Keratinocyte (primary cell): ENCODE measurements around the gene SH3GLB1. TPM values are rescaled to one million over a fixed set of nuclear protein-coding genes. Genes with fewer than 3 reads are reported as not detected.

Experiments used
- DNase-seq: peaks from one replicate; pipeline ENCODE4 v3.0.0-alpha.2; 2011; ENCODE audit warnings: low read depth, missing footprints, low spot score
- FAIRE-seq: peaks from 2 replicates; lab custom pipeline; 2011; peaks lifted over from hg19 to GRCh38; lab: Jason Lieb, UNC
- H2AFZ ChIP-seq: 2 replicates; pipeline ENCODE4 v1.6.0; 2012; ENCODE audit warnings: low read length, control low read depth, inconsistent platforms; ENCODE audit not compliant: control insufficient read depth
- H3K27ac ChIP-seq: 2 replicates; pipeline ENCODE4 v1.5.1; 2011; ENCODE audit warnings: low read length; ENCODE audit not compliant: control insufficient read depth, insufficient read depth
- H3K27me3 ChIP-seq: 3 replicates; pipeline ENCODE4 v1.6.0; 2011; ENCODE audit warnings: low read length; ENCODE audit not compliant: control insufficient read depth, insufficient read depth; ENCODE audit errors: extremely low read depth
- H3K36me3 ChIP-seq, 2 experiments: 2 replicates in 1 of 2; 3 replicates in 1 of 2; pipeline ENCODE4 v1.5.1; 2011; ENCODE audit warnings: low read length in 2 of 2, mild to moderate bottlenecking in 1 of 2; ENCODE audit not compliant: control insufficient read depth in 2 of 2, insufficient read depth in 2 of 2; ENCODE audit errors: extremely low read depth in 1 of 2
- H3K4me1 ChIP-seq: 3 replicates; pipeline ENCODE4 v1.5.1; 2011; ENCODE audit warnings: low read length; ENCODE audit not compliant: control insufficient read depth, insufficient read depth; ENCODE audit errors: extremely low read depth
- H3K4me2 ChIP-seq: 3 replicates; pipeline ENCODE4 v1.6.0; 2011; ENCODE audit warnings: low read depth, low read length; ENCODE audit not compliant: control insufficient read depth, insufficient read depth; ENCODE audit errors: extremely low read depth
- H3K4me3 ChIP-seq, 3 experiments: fragments of 200-600 bp in 1 of 3; sonication (generic) in 1 of 3; 2 replicates in 2 of 3; 3 replicates in 1 of 3; pipeline ENCODE4 v1.5.1; 2011 to 2016; ENCODE audit warnings: low read length in 3 of 3, mild to moderate bottlenecking in 3 of 3, control low read depth in 2 of 3, inconsistent platforms in 1 of 3, low read depth in 1 of 3, mixed read lengths in 1 of 3, mixed run types in 1 of 3, moderate library complexity in 1 of 3; ENCODE audit not compliant: control insufficient read depth in 2 of 3, insufficient read depth in 2 of 3; ENCODE audit errors: extremely low read depth in 1 of 3
- H3K79me2 ChIP-seq: 2 replicates; pipeline ENCODE4 v1.6.0; 2012; ENCODE audit warnings: low read length; ENCODE audit not compliant: control insufficient read depth, insufficient read depth
- H3K9ac ChIP-seq: 3 replicates; pipeline ENCODE4 v1.6.0; 2011; ENCODE audit warnings: low read length; ENCODE audit not compliant: control insufficient read depth, insufficient read depth; ENCODE audit errors: extremely low read depth
- H3K9me1 ChIP-seq: 3 replicates; pipeline ENCODE4 v1.6.0; 2011; ENCODE audit warnings: low read length; ENCODE audit not compliant: control insufficient read depth, insufficient read depth; ENCODE audit errors: extremely low read depth
- H3K9me3 ChIP-seq: 2 replicates; pipeline ENCODE4 v1.5.1; 2012; ENCODE audit warnings: low read depth, low read length; ENCODE audit not compliant: control insufficient read depth
- H4K20me1 ChIP-seq: 3 replicates; pipeline ENCODE4 v1.6.0; 2011; ENCODE audit warnings: low read length; ENCODE audit not compliant: control insufficient read depth, insufficient read depth; ENCODE audit errors: extremely low read depth
- EZH2 ChIP-seq: IDR thresholded peaks from one replicate; pipeline ENCODE4 v1.6.1; 2012; ENCODE audit warnings: inconsistent platforms, mild to moderate bottlenecking, low read length, moderate library complexity
- dilution Hi-C: fragments of 300-500 bp; cut with MboI; formaldehyde crosslinking; loops from one replicate; pipeline ENCODE4 v1.7.0; 2020; ENCODE audit warnings: low sequenced_read_pairs; ENCODE audit not compliant: extremely low pct_ligation_motif_present
- polyA plus RNA-seq, 5 experiments: library from polyadenylated mRNA; depleted of rRNA in 3 of 5; stranded (reverse) in 3 of 5; stranded (forward) in 1 of 5; unstranded in 1 of 5; fragments of >200 nt; gene quantifications; 1 replicate in 1 of 5; 2 replicates in 3 of 5; 3 replicates in 1 of 5; pipeline versions ENCODE4 v1.2.1 to v1.2.3, GENCODE V29; 2011 to 2012; ENCODE audit warnings: missing spikeins in 2 of 5, low read depth in 1 of 5, low replicate concordance in 1 of 5
- TF ChIP-seq, protein P1 (sequence below), 3 experiments: IDR thresholded peaks in 1 of 3; conservative IDR thresholded peaks in 1 of 3; optimal IDR thresholded peaks in 1 of 3; 2 replicates in 2 of 3; 3 replicates in 1 of 3; pipeline versions ENCODE3 to v1.5.1; 2011; ENCODE audit warnings: low read length in 3 of 3, mild to moderate bottlenecking in 3 of 3, moderate library complexity in 2 of 3, control low read depth in 1 of 3, inconsistent platforms in 1 of 3; ENCODE audit not compliant: insufficient read depth in 2 of 3; ENCODE audit errors: extremely low read depth in 1 of 3

SH3GLB1 gene
- polyA plus RNA-seq, 1 donor (not counting 4 experiments of a cell fraction or from before 2014, with no cell fraction given): 77.1 TPM

DNA sequence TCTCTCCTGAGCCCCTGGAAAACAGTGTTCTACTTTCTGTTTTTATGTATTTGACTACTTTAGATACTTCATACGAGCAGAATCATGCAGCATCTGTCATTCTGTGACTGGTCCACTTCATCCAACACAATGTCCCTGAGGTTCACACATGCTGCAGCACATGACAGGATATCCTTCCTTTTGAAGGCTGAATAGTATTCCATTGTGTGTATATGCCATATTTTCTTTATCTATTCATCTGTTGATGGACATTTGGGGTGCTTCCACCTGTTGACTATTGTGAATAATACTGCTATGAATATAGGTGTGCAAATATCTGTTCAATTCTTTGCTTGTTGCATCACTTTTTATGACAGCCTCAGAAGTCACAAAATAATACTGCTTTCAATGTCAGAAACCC lies 55.8 kb downstream of the SH3GLB1 start:
- no peaks in the 10 kb centered on the region for H3K9me1 ChIP-seq
- FAIRE-seq (no peak), DNase-seq (no peak)
- TF ChIP-seq, protein P1, sequence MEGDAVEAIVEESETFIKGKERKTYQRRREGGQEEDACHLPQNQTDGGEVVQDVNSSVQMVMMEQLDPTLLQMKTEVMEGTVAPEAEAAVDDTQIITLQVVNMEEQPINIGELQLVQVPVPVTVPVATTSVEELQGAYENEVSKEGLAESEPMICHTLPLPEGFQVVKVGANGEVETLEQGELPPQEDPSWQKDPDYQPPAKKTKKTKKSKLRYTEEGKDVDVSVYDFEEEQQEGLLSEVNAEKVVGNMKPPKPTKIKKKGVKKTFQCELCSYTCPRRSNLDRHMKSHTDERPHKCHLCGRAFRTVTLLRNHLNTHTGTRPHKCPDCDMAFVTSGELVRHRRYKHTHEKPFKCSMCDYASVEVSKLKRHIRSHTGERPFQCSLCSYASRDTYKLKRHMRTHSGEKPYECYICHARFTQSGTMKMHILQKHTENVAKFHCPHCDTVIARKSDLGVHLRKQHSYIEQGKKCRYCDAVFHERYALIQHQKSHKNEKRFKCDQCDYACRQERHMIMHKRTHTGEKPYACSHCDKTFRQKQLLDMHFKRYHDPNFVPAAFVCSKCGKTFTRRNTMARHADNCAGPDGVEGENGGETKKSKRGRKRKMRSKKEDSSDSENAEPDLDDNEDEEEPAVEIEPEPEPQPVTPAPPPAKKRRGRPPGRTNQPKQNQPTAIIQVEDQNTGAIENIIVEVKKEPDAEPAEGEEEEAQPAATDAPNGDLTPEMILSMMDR (optimal IDR thresholded peaks at IDR 0.05 in 1 of 3, IDR thresholded peaks at IDR 0.05 in 1 of 3, conservative IDR thresholded peaks at IDR 0.05 in 1 of 3; ENCODE audit: extremely low read depth in 1 of 3, insufficient read depth in 2 of 3, low read length in 3 of 3): no peak
- TF ChIP-seq EZH2: no peak
- H3K4me1 ChIP-seq: no peaks in the 10 kb centered on the region
- no peak overlapping the region for H3K9ac ChIP-seq
- no peak overlapping the region for H2AFZ ChIP-seq
- no peaks in the 10 kb centered on the region for H3K79me2 ChIP-seq
- no peak overlapping the region for H3K4me2 ChIP-seq
- no peaks in the 10 kb centered on the region for H3K9me3 ChIP-seq
- H4K20me1 ChIP-seq: no peaks in the 10 kb centered on the region
- dilution Hi-C loops: no loop called here
- H3K27ac ChIP-seq: no peak overlapping the region
- no peaks in the 10 kb centered on the region for H3K36me3 ChIP-seq
- no peak overlapping the region for H3K4me3 ChIP-seq
- H3K27me3 ChIP-seq: no peaks in the 10 kb centered on the region

- DNase-seq (no peak), FAIRE-seq (no peak)
- no peaks in the 10 kb centered on the region for H3K27me3 ChIP-seq
- H3K4me1 ChIP-seq: no peaks in the 10 kb centered on the region
- no peaks in the 10 kb centered on the region for H3K36me3 ChIP-seq
- H3K79me2 ChIP-seq: no peaks in the 10 kb centered on the region
- no peak overlapping the region for H2AFZ ChIP-seq
- H3K4me2 ChIP-seq: no peak overlapping the region
- dilution Hi-C loops: no loop called here
- H3K9ac ChIP-seq: no peak overlapping the region
- TF ChIP-seq, protein P1 (optimal IDR thresholded peaks at IDR 0.05 in 1 of 3, IDR thresholded peaks at IDR 0.05 in 1 of 3, conservative IDR thresholded peaks at IDR 0.05 in 1 of 3; ENCODE audit: extremely low read depth in 1 of 3, insufficient read depth in 2 of 3, low read length in 3 of 3): no peak
- TF ChIP-seq EZH2: no peak
- H3K27ac ChIP-seq: no peak overlapping the region
- H4K20me1 ChIP-seq: no peaks in the 10 kb centered on the region
- H3K9me3 ChIP-seq: no peaks in the 10 kb centered on the region
- no peaks in the 10 kb centered on the region for H3K9me1 ChIP-seq
- H3K4me3 ChIP-seq: no peak overlapping the region
These were observed 58.0 kb downstream of the SH3GLB1 start for GRCh38 chr1:86762336-86762735.
